Fibroblast of lung (primary cell): Measurements from ENCODE around the gene EVI5. TPM values are rescaled to one million over a fixed set of nuclear protein-coding genes. Genes with fewer than 3 reads are reported as not detected.

ENCODE experiments used
- DNase-seq, 2 donors: peaks; one replicate each; pipeline versions ENCODE4 v3.0.0 to v3.0.0-alpha.2; 2010; ENCODE audit warnings: low read depth in 2 of 2
- H2AFZ ChIP-seq: 2 replicates; pipeline ENCODE4 v1.5.1; 2012; ENCODE audit warnings: low read length, control low read depth, inconsistent platforms
- H3K27ac ChIP-seq: 2 replicates; pipeline ENCODE4 v1.5.1; 2011; ENCODE audit warnings: low read length, control low read depth; ENCODE audit not compliant: insufficient read depth
- H3K27me3 ChIP-seq: 2 replicates; pipeline ENCODE4 v1.5.1; 2011; ENCODE audit warnings: mild to moderate bottlenecking, low read length; ENCODE audit not compliant: control insufficient read depth, insufficient read depth
- H3K36me3 ChIP-seq: 2 replicates; pipeline ENCODE4 v1.5.1; 2011; ENCODE audit warnings: low read length; ENCODE audit not compliant: control insufficient read depth, insufficient read depth
- H3K4me1 ChIP-seq: 2 replicates; pipeline ENCODE4 v1.5.1; 2011; ENCODE audit warnings: low read length; ENCODE audit not compliant: control insufficient read depth, insufficient read depth; ENCODE audit errors: extremely low read depth
- H3K4me2 ChIP-seq: 2 replicates; pipeline ENCODE4 v1.5.1; 2011; ENCODE audit warnings: low read length, control low read depth; ENCODE audit not compliant: insufficient read depth; ENCODE audit errors: extremely low read depth
- H3K4me3 ChIP-seq, 4 experiments: fragments of 200-600 bp in 1 of 4; sonication (generic) in 1 of 4; replicated peaks in 1 of 4; 2 replicates each; pipeline ENCODE4 v1.5.1; 2011 to 2016; ENCODE audit warnings: low read length in 4 of 4, low read depth in 3 of 4, mild to moderate bottlenecking in 3 of 4, control low read depth in 2 of 4, inconsistent platforms in 1 of 4, mixed read lengths in 1 of 4; ENCODE audit not compliant: insufficient read depth in 1 of 4; ENCODE audit errors: control extremely low read depth in 1 of 4
- H3K79me2 ChIP-seq: 2 replicates; pipeline ENCODE4 v1.5.1; 2012; ENCODE audit warnings: mild to moderate bottlenecking, low read length, inconsistent platforms; ENCODE audit not compliant: control insufficient read depth, insufficient read depth
- H3K9ac ChIP-seq: 2 replicates; pipeline ENCODE4 v1.5.1; 2011; ENCODE audit warnings: mild to moderate bottlenecking, low read length, control low read depth; ENCODE audit not compliant: insufficient read depth
- H3K9me3 ChIP-seq: 2 replicates; pipeline ENCODE4 v1.5.1; 2012; ENCODE audit warnings: low read depth, low read length; ENCODE audit not compliant: control insufficient read depth, insufficient read depth
- H4K20me1 ChIP-seq: 2 replicates; pipeline ENCODE4 v1.5.1; 2011; ENCODE audit warnings: low read length; ENCODE audit not compliant: control insufficient read depth, insufficient read depth; ENCODE audit errors: extremely low read depth
- EZH2 ChIP-seq: IDR thresholded peaks from 2 replicates; pipeline ENCODE4 v1.5.1; 2012; ENCODE audit warnings: low read length, control low read depth, mild to moderate bottlenecking; ENCODE audit errors: missing control alignments
- polyA plus RNA-seq, 2 donors: library from polyadenylated mRNA; depleted of rRNA in 1 of 2; stranded (reverse) in 1 of 2; unstranded in 1 of 2; fragments of >200 nt; gene quantifications; 2 replicates each; pipeline ENCODE4 v1.2.1, GENCODE V29; 2011 to 2012; ENCODE audit warnings: missing spikeins in 1 of 2
- total RNA-seq: library from RNA; depleted of rRNA; stranded (reverse); fragments of >200 nt; gene quantifications from 2 replicates; pipeline ENCODE4 v1.2.1, GENCODE V29; 2014
- TF ChIP-seq, protein P1 (sequence below), 2 donors: IDR thresholded peaks in 1 of 2; conservative IDR thresholded peaks in 1 of 2; 1 replicate in 1 of 2; 2 replicates in 1 of 2; pipeline ENCODE4 v1.5.1; 2011 to 2012; ENCODE audit warnings: low read length in 2 of 2, control low read depth in 1 of 2, inconsistent platforms in 1 of 2, low read depth in 1 of 2, mild to moderate bottlenecking in 1 of 2

EVI5 gene
- total and polyA plus RNA-seq, 2 donors (not counting 1 experiment from before 2014, with no cell fraction given), result 32.5 to 48.1 TPM

DNA sequence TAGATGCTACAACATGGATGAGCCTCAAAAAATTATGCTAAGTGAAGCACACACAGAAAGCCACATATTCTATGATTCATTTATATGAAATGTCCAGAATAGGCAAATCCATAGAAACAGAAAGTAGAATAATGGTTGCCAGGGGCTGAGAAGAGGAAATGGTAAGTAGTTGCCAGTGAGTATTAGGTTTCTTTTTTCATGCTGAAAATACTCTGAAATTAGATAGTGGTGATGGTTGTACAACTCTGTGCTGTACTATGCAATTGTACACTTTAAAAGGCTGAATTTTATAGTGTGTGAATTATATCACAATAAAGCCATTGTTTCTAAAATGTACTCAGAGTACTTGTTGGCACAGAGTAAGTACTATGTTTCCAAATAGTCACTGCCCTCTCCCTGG lies 282.7 kb downstream of the EVI5 start:
- no peaks in the 10 kb centered on the region for H3K79me2 ChIP-seq
- H3K36me3 ChIP-seq, result no peaks in the 10 kb centered on the region
- no peak overlapping the region for H3K27ac ChIP-seq
- no peaks in the 10 kb centered on the region for H3K9me3 ChIP-seq
- H3K4me2 ChIP-seq, result no peak overlapping the region
- H3K9ac ChIP-seq, result no peak overlapping the region
- no peaks in the 10 kb centered on the region for H4K20me1 ChIP-seq
- H3K4me3 ChIP-seq, result no peak overlapping the region
- no peaks in the 10 kb centered on the region for H3K4me1 ChIP-seq
- DNase-seq, result peak; percentile 51 to 67
- no peak for TF ChIP-seq EZH2
- TF ChIP-seq, protein P1, sequence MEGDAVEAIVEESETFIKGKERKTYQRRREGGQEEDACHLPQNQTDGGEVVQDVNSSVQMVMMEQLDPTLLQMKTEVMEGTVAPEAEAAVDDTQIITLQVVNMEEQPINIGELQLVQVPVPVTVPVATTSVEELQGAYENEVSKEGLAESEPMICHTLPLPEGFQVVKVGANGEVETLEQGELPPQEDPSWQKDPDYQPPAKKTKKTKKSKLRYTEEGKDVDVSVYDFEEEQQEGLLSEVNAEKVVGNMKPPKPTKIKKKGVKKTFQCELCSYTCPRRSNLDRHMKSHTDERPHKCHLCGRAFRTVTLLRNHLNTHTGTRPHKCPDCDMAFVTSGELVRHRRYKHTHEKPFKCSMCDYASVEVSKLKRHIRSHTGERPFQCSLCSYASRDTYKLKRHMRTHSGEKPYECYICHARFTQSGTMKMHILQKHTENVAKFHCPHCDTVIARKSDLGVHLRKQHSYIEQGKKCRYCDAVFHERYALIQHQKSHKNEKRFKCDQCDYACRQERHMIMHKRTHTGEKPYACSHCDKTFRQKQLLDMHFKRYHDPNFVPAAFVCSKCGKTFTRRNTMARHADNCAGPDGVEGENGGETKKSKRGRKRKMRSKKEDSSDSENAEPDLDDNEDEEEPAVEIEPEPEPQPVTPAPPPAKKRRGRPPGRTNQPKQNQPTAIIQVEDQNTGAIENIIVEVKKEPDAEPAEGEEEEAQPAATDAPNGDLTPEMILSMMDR (conservative IDR thresholded peaks at IDR 0.05 in 1 of 2, IDR thresholded peaks at IDR 0.05 in 1 of 2; ENCODE audit: low read depth in 1 of 2, low read length in 2 of 2), result no peak
- H2AFZ ChIP-seq, result no peak overlapping the region
- no peaks in the 10 kb centered on the region for H3K27me3 ChIP-seq

DNA sequence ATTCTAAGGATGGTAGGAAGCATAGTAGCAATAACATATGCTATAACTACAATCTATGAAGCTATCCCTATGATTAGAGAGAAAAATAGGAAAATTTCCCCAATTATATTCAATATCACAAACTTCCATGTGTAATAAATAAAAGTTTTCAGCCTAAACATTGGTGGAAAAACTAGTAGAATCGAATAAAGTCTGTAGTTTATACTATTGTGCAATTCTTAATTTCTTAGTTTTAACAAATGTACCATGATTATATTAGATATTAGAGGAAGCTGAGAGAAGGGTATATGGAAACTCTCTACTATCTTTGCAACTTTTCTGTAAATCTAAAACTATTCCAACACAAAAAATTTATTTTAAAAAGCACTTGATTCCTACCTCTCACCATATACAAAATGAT lies 284.4 kb downstream of the EVI5 start:
- H3K27me3 ChIP-seq, result no peaks in the 10 kb centered on the region
- no peak for DNase-seq

DNA sequence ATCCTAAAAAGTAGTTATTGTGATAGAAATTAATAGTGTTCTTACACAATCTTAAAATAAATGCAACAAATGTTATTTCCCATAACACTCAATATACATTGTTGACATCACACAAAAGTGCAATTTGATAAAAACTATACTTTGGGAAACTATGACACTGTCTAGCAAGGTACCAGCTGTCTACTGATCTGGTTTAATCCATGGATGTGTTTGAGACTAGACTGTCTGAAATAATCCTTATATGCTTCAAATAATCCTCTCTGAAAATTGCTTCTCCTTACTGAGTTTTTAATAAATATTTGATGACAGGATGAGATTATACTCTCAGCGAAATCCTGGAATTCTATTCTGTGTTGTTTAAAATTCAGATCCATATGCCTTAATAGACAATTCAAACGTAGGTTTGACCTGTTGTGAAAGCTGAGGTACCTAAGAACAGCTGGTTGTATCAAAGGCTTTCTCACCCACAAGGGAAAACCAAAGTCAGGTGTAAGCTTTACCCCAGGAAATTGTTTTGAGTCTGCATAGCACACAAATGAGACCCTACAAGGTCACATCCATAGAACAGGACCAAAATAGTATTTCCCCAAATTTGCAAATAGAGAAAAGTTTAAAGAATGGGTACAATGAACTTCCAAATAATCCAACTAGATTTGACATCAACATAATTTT lies 289.4 kb downstream of the EVI5 start:
- H4K20me1 ChIP-seq, result no peaks in the 10 kb centered on the region
- TF ChIP-seq, protein P1 (conservative IDR thresholded peaks at IDR 0.05 in 1 of 2, IDR thresholded peaks at IDR 0.05 in 1 of 2; ENCODE audit: low read depth in 1 of 2, low read length in 2 of 2), result no peak
- no peak for TF ChIP-seq EZH2
- no peak for DNase-seq

More for the DNA sequence above, 284.4 kb downstream of the EVI5 start:
- no peaks in the 10 kb centered on the region for H3K9me3 ChIP-seq
- no peaks in the 10 kb centered on the region for H3K4me1 ChIP-seq
- no peak overlapping the region for H3K9ac ChIP-seq
- H3K27ac ChIP-seq, result no peak overlapping the region
- TF ChIP-seq EZH2, result no peak
- TF ChIP-seq, protein P1 (conservative IDR thresholded peaks at IDR 0.05 in 1 of 2, IDR thresholded peaks at IDR 0.05 in 1 of 2; ENCODE audit: low read depth in 1 of 2, low read length in 2 of 2), result no peak
- H3K79me2 ChIP-seq, result no peaks in the 10 kb centered on the region
- H2AFZ ChIP-seq, result no peak overlapping the region
- no peak overlapping the region for H3K4me2 ChIP-seq
- H3K36me3 ChIP-seq, result no peaks in the 10 kb centered on the region
- no peaks in the 10 kb centered on the region for H4K20me1 ChIP-seq
- no peak overlapping the region for H3K4me3 ChIP-seq

More for the DNA sequence above, 289.4 kb downstream of the EVI5 start:
- Histone ChIP-seq H3K9ac (no peak overlapping the region), H3K27me3 (peaks cover 2% of the 10 kb centered on the region), H3K4me3 (no peak overlapping the region), H3K4me2 (no peak overlapping the region), H3K27ac (no peak overlapping the region), H2AFZ (no peak overlapping the region), H3K79me2 (no peaks in the 10 kb centered on the region), H3K4me1 (no peaks in the 10 kb centered on the region), H3K36me3 (no peaks in the 10 kb centered on the region), H3K9me3 (no peaks in the 10 kb centered on the region)
